Measurements from ENCODE around the gene MS4A4E. TPM values are rescaled to one million over a fixed set of nuclear protein-coding genes. Genes with fewer than 3 reads are reported as not detected.

The MS4A4E gene
- total RNA-seq, 4 donors from 2014 or later: 4.1 to 20.9 (median 6.1) TPM

- no peak for TF ChIP-seq CTCF (IDR thresholded peaks at IDR 0.05; ENCODE audit: low read depth)
Observed at GRCh38 chr11:60182541-60183330, 60.2 kb downstream of the MS4A4E start, which contains the start of gene MS4A6A. TSS of gene MS4A6A (minus strand) at chr11:60183083. CDS start at chr11:60181727, 1,356 bp downstream.

DNA sequence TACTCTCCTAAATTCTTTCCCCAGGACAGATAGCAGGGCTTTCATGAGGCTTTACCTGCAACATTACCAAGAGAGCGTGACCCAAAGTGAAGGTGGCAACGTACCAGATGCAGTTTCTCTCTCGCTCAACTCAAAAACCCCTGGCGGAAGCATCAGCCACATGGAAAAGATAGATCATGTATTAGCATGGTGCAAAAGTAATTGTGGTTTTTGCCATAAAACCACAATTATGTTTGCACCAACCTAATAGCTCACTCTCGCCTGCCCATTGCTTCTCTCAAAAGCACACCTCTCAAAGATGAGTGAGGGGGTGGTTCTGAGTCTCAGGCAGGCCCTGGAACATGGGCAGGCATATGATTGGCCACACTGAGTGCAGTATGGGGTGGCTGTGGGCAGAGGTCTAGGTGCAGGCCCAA is 67.1 kb downstream of the MS4A4E start:
- no peak for TF ChIP-seq CTCF (IDR thresholded peaks at IDR 0.05; ENCODE audit: low read depth)

DNA sequence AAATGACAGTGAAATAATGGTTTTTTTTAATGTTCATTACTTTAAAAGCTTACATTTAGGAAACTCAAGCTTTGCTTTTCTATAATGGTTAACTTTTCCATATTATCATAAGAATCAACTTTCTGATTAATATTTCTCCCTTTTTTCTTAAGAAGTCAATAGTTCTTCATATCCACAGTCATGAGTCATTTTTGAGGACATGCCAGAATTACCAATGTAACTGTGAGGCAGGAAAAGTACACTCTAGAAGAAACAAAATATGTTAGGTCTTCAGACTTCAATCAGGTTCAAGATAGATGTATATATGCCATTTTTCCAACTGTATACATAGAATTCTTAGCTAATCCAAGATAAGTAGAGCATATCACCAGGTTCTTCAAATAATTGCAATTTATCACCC is 70.9 kb downstream of the MS4A4E start:
- no peak for TF ChIP-seq CTCF (IDR thresholded peaks at IDR 0.05; ENCODE audit: low read depth)

- TF ChIP-seq CTCF (IDR thresholded peaks at IDR 0.05; ENCODE audit: low read depth): no peak
Observed at GRCh38 chr11:60170566-60170965, 72.4 kb downstream of the MS4A4E start.

DNA sequence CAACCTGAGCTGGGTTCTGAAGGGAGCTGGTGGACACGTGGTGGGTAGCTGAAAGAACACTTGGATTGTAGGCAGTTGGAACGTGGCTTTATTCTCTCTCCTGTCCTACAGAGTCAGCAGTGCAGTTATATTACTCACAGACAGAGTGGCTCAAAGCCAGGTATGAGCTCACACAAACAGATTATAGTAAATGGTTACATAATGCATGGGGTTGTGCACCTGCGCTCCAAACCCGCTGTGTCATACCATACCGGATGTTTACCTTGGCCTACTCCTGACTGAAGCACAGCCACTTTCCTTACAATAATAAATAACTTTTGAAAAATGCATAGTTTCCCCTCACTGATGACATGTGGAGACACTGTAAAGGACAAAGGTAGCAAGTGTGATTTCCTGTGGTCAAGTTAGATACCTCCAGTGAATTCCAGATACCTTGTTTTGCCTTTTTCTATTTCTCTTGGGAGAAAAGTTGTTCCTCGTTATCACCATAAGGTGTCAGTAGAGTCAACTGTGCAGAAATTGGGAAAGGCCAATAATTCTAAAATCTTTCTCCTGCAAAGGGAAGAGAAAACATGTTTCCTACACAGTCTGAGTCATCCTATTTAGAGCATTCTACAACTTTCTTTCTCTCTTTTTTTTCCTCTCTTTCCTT is 73.5 kb downstream of the MS4A4E start:
- TF ChIP-seq CTCF (IDR thresholded peaks at IDR 0.05; ENCODE audit: low read depth): no peak

GRCh38 chr11:60168306-60168705 is 74.6 kb downstream of the MS4A4E start:
- TF ChIP-seq CTCF (IDR thresholded peaks at IDR 0.05; ENCODE audit: low read depth): no peak

DNA sequence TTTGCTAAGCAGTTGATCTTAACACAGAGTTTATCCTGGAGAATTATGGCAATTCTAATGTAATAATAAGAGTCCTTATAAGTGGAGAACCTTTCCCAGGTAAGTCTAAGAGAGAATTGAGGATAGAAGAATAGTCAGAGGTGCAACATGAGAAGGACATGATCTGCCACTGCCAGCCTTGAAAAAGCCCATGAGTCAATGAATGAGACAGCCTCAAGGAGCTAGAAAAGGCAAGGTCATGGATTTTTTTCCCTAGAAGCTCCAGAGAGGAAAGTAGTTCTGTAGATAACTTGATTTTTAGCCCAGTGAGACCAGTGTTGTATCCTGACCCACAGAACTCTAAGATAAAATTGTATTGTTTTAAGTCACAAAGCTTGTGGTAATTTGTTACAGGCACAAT is 77.0 kb downstream of the MS4A4E start:
- no peak for TF ChIP-seq CTCF (IDR thresholded peaks at IDR 0.05; ENCODE audit: low read depth)

Measured in subcutaneous adipose tissue (tissue), 4 donors.